GM12892 (cell line): ENCODE results near the gene TMEM62.

Experiments used
- POLR2A ChIP-seq: IDR thresholded peaks from 2 replicates; pipeline ENCODE4 v1.6.1; 2011; ENCODE audit warnings: low read depth, low read length, control low read depth
- POLR2AphosphoS5 ChIP-seq: IDR thresholded peaks from 2 replicates; pipeline ENCODE4 v1.6.1; 2011; ENCODE audit warnings: low read depth, low read length, control low read depth
- TAF1 ChIP-seq: IDR thresholded peaks from 2 replicates; pipeline ENCODE4 v1.6.1; 2011; ENCODE audit warnings: low read depth, mild to moderate bottlenecking, control low read depth, low read length, borderline replicate concordance

- TF ChIP-seq POLR2AphosphoS5 (no peak), POLR2A (no peak), TAF1 (no peak)
Observed at GRCh38 chr15:43085921-43086320, 47.5 kb upstream of the TMEM62 start.
